ENCODE results near the gene ANGPTL8. TPM values are rescaled to one million over a fixed set of nuclear protein-coding genes. Genes with fewer than 3 reads are reported as not detected.

The ANGPTL8 gene
- total and polyA plus RNA-seq, 2 donors (not counting 3 experiments of a cell fraction or from before 2014, with no cell fraction given): not detected

GRCh38 chr19:11209839-11210655 is 29.4 kb upstream of the ANGPTL8 start:
- TF ChIP-seq POLR2AphosphoS5 (IDR thresholded peaks at IDR 0.05; ENCODE audit: insufficient read depth, low read depth, low read length) (no peak), POLR2A (IDR thresholded peaks at IDR 0.05; ENCODE audit: low read depth, low read length) (no peak), EZH2 (IDR thresholded peaks at IDR 0.05; ENCODE audit: borderline replicate concordance, low read depth, low read length, severe bottlenecking) (no peak), CTCF (IDR thresholded peaks at IDR 0.05; ENCODE audit: extremely low read depth in 1 of 2, insufficient read depth in 1 of 2, low read depth in 1 of 2, low read length in 2 of 2) (no peak), FOS (IDR thresholded peaks at IDR 0.05; ENCODE audit: borderline replicate concordance, insufficient read depth, low read length) (no peak), JUN (IDR thresholded peaks at IDR 0.05; ENCODE audit: borderline replicate concordance, insufficient read depth, insufficient read length, low read depth) (no peak), GATA2 (IDR thresholded peaks at IDR 0.05; ENCODE audit: insufficient read depth, insufficient read length, low read depth, low read length) (no peak), MYC (IDR thresholded peaks at IDR 0.05; ENCODE audit: low read depth, low read length) (no peak), MAX (IDR thresholded peaks at IDR 0.05; ENCODE audit: insufficient read depth, insufficient read length) (no peak)
- intact Hi-C loops (cut with micrococcal nuclease) (no loop called here), dilution Hi-C loops (cut with MboI; ENCODE audit: extremely low pct_ligation_motif_present, low sequenced_read_pairs) (no loop called here)
- Histone ChIP-seq H3K9me1 (replicated peaks; ENCODE audit: control insufficient read depth, extremely low read depth, insufficient read depth, low read length) (no peaks in the 10 kb centered on the region), H3K9ac (replicated peaks; ENCODE audit: extremely low read depth, insufficient read depth, low read length) (no peak overlapping the region), H3K27ac (ENCODE audit: insufficient read depth, low read depth, low read length) (no peak overlapping the region), H3K36me3 (ENCODE audit: control insufficient read depth in 2 of 2, extremely low read depth in 1 of 2, insufficient read depth in 2 of 2, low read length in 2 of 2) (peaks cover 2 to 47% of the 10 kb centered on the region in 2 experiments), H3K79me2 (ENCODE audit: control insufficient read depth, insufficient read depth, low read length) (no peaks in the 10 kb centered on the region), H3K27me3 (ENCODE audit: control insufficient read depth in 2 of 2, insufficient read depth in 2 of 2, low read length in 2 of 2) (no peaks in the 10 kb centered on the region), H3K9me3 (replicated peaks; ENCODE audit: control insufficient read depth, insufficient read depth, low read length) (no peaks in the 10 kb centered on the region), H3K4me1 (ENCODE audit: control insufficient read depth, extremely low read depth, insufficient read depth, low read length) (no peaks in the 10 kb centered on the region), H4K20me1 (replicated peaks; ENCODE audit: control insufficient read depth, extremely low read depth, insufficient read depth, low read length) (no peaks in the 10 kb centered on the region), H3K4me3 (replicated peaks in 1 of 3; ENCODE audit: insufficient read depth in 1 of 3, low read depth in 1 of 3, low read length in 3 of 3) (no peak overlapping the region), H2AFZ (ENCODE audit: low read depth, low read length) (no peak overlapping the region), H3K4me2 (ENCODE audit: insufficient read depth, low read length) (no peak overlapping the region)
- CTCF ChIA-PET: no interaction called here
- BruUV-seq (replicated peaks): no TSS peak
- FAIRE-seq (no peak), DNase-seq (ENCODE audit: low read depth, low spot score) (no peak)
- POLR2A ChIA-PET: no interaction called here
